Nephron (organoid): Measurements from ENCODE around the gene DDX23.

Experiments used
- H3K27ac Mint-ChIP-seq, 3 experiments: 2 replicates each; pipeline ENCODE4 v1.8.0; 2020; ENCODE audit warnings: mixed read lengths in 3 of 3, mild to moderate bottlenecking in 2 of 3, moderate library complexity in 1 of 3
- H3K27me3 Mint-ChIP-seq: 2 replicates; pipeline ENCODE4 v1.8.0; 2021; ENCODE audit warnings: low read depth, mild to moderate bottlenecking, moderate library complexity, mixed read lengths
- H3K36me3 Mint-ChIP-seq: 2 replicates; pipeline ENCODE4 v1.8.0; 2020; ENCODE audit warnings: low read depth, mixed read lengths
- H3K4me1 Mint-ChIP-seq: 2 replicates; pipeline ENCODE4 v1.8.0; 2020; ENCODE audit warnings: mixed read lengths
- H3K4me3 Mint-ChIP-seq, 3 experiments: 2 replicates each; pipeline ENCODE4 v1.8.0; 2020; ENCODE audit warnings: mild to moderate bottlenecking in 3 of 3, mixed read lengths in 3 of 3, moderate library complexity in 2 of 3
- H3K9me3 Mint-ChIP-seq: 2 replicates; pipeline ENCODE4 v1.8.0; 2020; ENCODE audit warnings: mixed read lengths
- TF ChIP-seq, protein P1 (sequence below), 3 experiments: fragments of 200-600 bp; sonication (generic); IDR thresholded peaks; one replicate each; pipeline ENCODE4 v1.5.0; 2021; ENCODE audit warnings: antibody characterized with exemption in 3 of 3; ENCODE audit not compliant: unreplicated experiment in 3 of 3

The DDX23 gene

DNA sequence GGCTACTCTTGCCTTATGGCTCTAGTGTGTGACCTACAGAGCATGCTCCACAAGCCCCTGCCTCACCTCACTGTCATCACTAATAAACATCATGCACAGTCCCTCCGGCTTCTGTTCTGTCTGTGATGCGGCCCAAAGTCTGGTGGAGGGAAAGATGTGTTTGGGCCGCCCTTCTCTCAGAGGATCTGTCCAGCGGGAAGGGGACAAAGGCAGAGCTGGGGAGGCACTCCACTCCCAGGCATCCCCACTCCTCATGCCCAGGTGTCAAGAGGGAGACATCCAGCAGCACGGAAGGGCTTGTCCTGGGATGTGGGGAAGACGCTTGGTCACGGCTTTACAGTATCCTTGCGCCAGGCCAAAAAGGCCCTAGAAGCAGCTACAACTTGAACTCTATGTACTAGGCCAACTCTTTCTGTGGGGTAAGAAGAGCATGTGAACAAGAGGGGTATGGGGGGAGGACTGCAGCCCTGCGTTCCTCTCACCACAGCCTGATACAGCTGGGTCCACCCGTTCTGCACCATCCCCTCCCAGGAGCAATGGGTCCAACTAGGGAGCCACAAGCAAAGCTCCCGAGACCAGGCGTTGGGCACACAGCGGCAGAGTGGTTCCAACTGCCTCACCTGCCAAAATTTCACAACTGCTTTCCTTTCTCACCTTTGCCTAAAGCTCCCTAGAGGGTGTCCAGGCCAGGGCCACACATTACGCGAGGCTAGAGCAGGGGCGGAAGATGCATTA, 23.0 kb downstream of the DDX23 start:
- Mint-ChIP-seq H3K36me3 (peaks cover 67% of the 10 kb centered on the region), H3K9me3 (no peaks in the 10 kb centered on the region), H3K4me1 (no peaks in the 10 kb centered on the region), H3K4me3 (no peak overlapping the region), H3K27ac (no peak overlapping the region), H3K27me3 (no peaks in the 10 kb centered on the region)
- TF ChIP-seq, protein P1, sequence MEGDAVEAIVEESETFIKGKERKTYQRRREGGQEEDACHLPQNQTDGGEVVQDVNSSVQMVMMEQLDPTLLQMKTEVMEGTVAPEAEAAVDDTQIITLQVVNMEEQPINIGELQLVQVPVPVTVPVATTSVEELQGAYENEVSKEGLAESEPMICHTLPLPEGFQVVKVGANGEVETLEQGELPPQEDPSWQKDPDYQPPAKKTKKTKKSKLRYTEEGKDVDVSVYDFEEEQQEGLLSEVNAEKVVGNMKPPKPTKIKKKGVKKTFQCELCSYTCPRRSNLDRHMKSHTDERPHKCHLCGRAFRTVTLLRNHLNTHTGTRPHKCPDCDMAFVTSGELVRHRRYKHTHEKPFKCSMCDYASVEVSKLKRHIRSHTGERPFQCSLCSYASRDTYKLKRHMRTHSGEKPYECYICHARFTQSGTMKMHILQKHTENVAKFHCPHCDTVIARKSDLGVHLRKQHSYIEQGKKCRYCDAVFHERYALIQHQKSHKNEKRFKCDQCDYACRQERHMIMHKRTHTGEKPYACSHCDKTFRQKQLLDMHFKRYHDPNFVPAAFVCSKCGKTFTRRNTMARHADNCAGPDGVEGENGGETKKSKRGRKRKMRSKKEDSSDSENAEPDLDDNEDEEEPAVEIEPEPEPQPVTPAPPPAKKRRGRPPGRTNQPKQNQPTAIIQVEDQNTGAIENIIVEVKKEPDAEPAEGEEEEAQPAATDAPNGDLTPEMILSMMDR (IDR thresholded peaks at IDR 0.05; ENCODE audit: unreplicated experiment in 3 of 3), result no peak

DNA sequence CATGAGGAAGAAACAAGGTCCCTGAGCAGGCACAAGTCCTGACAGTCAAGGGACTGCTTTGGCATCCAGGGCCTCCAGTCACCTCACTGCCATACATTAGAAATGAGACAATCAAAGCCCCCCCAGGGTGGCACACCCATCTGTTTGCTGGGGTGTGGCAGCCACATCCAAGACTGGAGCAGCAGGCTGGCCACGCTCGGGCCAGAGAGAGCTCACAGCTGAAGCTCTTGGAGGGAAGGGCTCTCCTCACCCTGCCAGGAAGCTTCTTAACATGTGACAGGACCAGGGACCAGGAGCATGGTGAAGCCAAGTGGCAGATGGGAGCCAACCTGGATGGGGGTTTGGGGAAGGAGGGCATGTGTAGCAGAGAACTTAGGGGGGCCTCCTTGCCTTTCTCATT, 23.7 kb downstream of the DDX23 start:
- Mint-ChIP-seq H3K4me3 (no peak overlapping the region), H3K36me3 (peaks cover 60% of the 10 kb centered on the region), H3K4me1 (no peaks in the 10 kb centered on the region), H3K27me3 (no peaks in the 10 kb centered on the region), H3K27ac (no peak overlapping the region), H3K9me3 (no peaks in the 10 kb centered on the region)
- TF ChIP-seq, protein P1 (IDR thresholded peaks at IDR 0.05; ENCODE audit: unreplicated experiment in 3 of 3), result no peak

DNA sequence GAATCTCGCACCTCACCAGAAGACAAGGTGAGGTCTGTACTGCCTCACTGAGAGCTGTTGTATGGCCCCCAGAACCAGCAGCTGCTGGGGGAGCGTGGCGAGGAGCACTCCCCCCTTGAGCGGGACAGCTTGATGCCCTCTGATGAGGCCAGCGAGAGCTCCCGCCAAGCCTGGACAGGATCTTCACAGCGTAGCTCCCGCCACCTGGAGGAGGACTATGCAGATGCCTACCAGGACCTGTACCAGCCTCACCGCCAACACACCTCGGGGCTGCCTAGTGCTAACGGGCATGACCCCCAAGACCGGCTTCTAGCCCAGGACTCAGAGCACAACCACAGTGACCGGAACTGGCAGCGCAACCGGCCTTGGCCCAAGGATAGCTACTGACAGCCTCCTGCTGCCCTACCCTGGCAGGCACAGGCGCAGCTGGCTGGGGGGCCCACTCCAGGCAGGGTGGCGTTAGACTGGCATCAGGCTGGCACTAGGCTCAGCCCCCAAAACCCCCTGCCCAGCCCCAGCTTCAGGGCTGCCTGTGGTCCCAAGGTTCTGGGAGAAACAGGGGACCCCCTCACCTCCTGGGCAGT, 24.4 kb downstream of the DDX23 start:
- Mint-ChIP-seq H3K4me3 (no peak overlapping the region), H3K27ac (no peak overlapping the region)
- TF ChIP-seq, protein P1 (IDR thresholded peaks at IDR 0.05; ENCODE audit: unreplicated experiment in 3 of 3), result no peak

DNA sequence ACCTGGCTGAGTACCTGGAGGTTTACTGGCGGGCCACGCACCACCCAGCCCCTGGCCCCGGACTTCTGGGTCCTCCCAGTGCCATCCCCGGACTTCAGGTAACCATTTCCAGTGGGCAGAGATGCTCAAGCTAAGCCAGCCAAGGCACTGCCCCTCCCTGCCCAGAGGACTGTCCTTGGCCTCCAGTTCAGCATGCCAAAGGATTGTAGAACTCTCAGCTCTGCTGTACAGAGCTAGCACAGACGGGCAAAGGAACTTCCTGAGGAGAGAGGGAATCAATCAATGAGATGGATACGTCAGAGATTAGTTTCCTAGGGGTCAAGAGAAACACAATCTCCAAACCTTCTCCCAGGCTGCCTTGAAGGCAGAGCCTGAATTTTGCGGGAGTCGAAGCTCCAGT, 24.9 kb downstream of the DDX23 start:
- TF ChIP-seq, protein P1 (IDR thresholded peaks at IDR 0.05; ENCODE audit: unreplicated experiment in 3 of 3), result no peak
- Mint-ChIP-seq H3K27ac (no peak overlapping the region), H3K27me3 (no peaks in the 10 kb centered on the region), H3K9me3 (no peaks in the 10 kb centered on the region), H3K36me3 (peaks cover 52% of the 10 kb centered on the region), H3K4me1 (peaks cover 7% of the 10 kb centered on the region), H3K4me3 (no peak overlapping the region)

More for the DNA sequence above, 24.4 kb downstream of the DDX23 start:
- no peaks in the 10 kb centered on the region for H3K9me3 Mint-ChIP-seq
- H3K4me1 Mint-ChIP-seq, result peaks cover under 1% of the 10 kb centered on the region
- peaks cover 57% of the 10 kb centered on the region for H3K36me3 Mint-ChIP-seq
- no peaks in the 10 kb centered on the region for H3K27me3 Mint-ChIP-seq

DNA sequence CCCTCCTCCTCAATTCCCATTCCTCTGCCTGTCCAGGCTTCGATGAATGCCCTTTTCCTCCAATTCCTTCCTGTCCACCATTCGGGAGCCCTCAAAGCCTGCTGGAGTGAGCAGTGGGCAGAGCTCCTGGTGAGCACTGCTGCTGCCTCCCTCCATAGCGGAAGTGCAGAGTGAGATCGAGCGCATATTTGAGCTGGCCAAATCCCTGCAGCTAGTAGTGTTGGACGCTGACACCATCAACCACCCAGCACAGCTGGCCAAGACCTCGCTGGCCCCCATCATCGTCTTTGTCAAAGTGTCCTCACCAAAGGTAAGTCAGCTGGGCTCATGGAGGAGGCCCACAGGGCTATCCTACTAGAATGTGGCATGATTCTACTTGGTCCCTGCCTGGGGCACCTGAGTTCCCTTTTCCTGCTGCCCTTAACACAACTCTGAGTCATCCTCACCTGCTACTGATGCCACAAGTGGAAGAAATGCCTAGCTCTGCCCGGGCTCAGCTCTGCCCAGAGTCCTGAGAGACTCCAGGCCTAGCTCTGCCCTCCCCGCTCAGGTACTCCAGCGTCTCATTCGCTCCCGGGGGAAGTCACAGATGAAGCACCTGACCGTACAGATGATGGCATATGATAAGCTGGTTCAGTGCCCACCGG, 25.6 kb downstream of the DDX23 start:
- H3K4me1 Mint-ChIP-seq, result peaks cover 10% of the 10 kb centered on the region
- no peak overlapping the region for H3K4me3 Mint-ChIP-seq
- TF ChIP-seq, protein P1 (IDR thresholded peaks at IDR 0.05; ENCODE audit: unreplicated experiment in 3 of 3), result no peak
- H3K9me3 Mint-ChIP-seq, result no peaks in the 10 kb centered on the region
- H3K27ac Mint-ChIP-seq, result no peak overlapping the region
- H3K27me3 Mint-ChIP-seq, result no peaks in the 10 kb centered on the region
- H3K36me3 Mint-ChIP-seq, result peaks cover 45% of the 10 kb centered on the region
